Measurements from ENCODE around the gene MYO3B. TPM values are rescaled to one million over a fixed set of nuclear protein-coding genes. Genes with fewer than 3 reads are reported as not detected.

MYO3B gene
- total and polyA plus RNA-seq, 2 donors (not counting 1 experiment from before 2014, with no cell fraction given), result not detected

GRCh38 chr2:170359466-170359865 lies 181.5 kb downstream of the MYO3B start:
- no peak for TF ChIP-seq EZH2 (IDR thresholded peaks at IDR 0.05; ENCODE audit: borderline replicate concordance, insufficient read depth, low read depth, low read length, poor library complexity, severe bottlenecking)
- no peak for TF ChIP-seq CTCF (IDR thresholded peaks at IDR 0.05)
- Mint-ChIP-seq H3K27me3 (peaks cover 24% of the 10 kb centered on the region), H3K27ac (no peak overlapping the region), H3K9me3 (ENCODE audit: insufficient read depth) (no peaks in the 10 kb centered on the region), H3K4me1 (peaks cover 2% of the 10 kb centered on the region), H3K4me3 (no peak overlapping the region)
- Histone ChIP-seq H3K4me2 (replicated peaks; ENCODE audit: low read depth, low read length, poor library complexity, severe bottlenecking) (no peak overlapping the region), H4K20me1 (ENCODE audit: control insufficient read depth, insufficient read depth, low read length, poor library complexity, severe bottlenecking) (no peaks in the 10 kb centered on the region), H3K36me3 (replicated peaks in 1 of 2; ENCODE audit: control extremely low read depth in 1 of 2, control insufficient read depth in 1 of 2, extremely low read depth in 1 of 2, insufficient read depth in 2 of 2, low read length in 1 of 2) (no peaks in the 10 kb centered on the region), H3K9me3 (ENCODE audit: control extremely low read depth in 1 of 3, control insufficient read depth in 2 of 3, insufficient read depth in 1 of 3, low read length in 2 of 3) (no peaks in the 10 kb centered on the region), H3K27me3 (replicated peaks in 1 of 4; ENCODE audit: control extremely low read depth in 1 of 4, control insufficient read depth in 3 of 4, insufficient read depth in 4 of 4, low read length in 3 of 4) (peaks cover 0 to 21% (median 7%) of the 10 kb centered on the region in 4 experiments), H3K4me3 (ENCODE audit: control extremely low read depth in 1 of 5, extremely low read depth in 1 of 5, insufficient read depth in 1 of 5, low read depth in 2 of 5, low read length in 4 of 5) (no peak overlapping the region), H3K27ac (ENCODE audit: low read length in 2 of 2) (no peak overlapping the region), H3K79me2 (ENCODE audit: control insufficient read depth, insufficient read depth, low read length) (no peaks in the 10 kb centered on the region), H2AFZ (ENCODE audit: insufficient read depth, low read depth, low read length, poor library complexity, severe bottlenecking) (no peak overlapping the region), H3K4me1 (ENCODE audit: control insufficient read depth in 2 of 2, insufficient read depth in 2 of 2, low read length in 2 of 2) (no peaks in the 10 kb centered on the region), H3K9ac (ENCODE audit: low read length) (no peak overlapping the region)
- ATAC-seq (ENCODE audit: low read depth) (no peak), DNase-seq (no peak)
- ChIA-PET CTCF (interaction anchor here (3.3 kb wide), 1 partner anchor 455 kb away, joined by 37 read pairs; the partner anchor contains the start of gene GAD1), POLR2A (no interaction called here)
- intact Hi-C loops (cut with micrococcal nuclease), result no loop called here
- no CpG with 5 or more reads among the region's 3 CpGs for WGBS (ENCODE audit: insufficient coverage)

- ChIA-PET CTCF (interaction anchor here (0.8 to 3.3 kb wide), 5 partner anchors 9 to 454 kb away, joined by 3 to 37 read pairs (median 4); partner anchors contain the start of gene GAD1), POLR2A (no interaction called here)
- Histone ChIP-seq H3K4me3 (ENCODE audit: control extremely low read depth in 1 of 5, extremely low read depth in 1 of 5, insufficient read depth in 1 of 5, low read depth in 2 of 5, low read length in 4 of 5) (no peak overlapping the region), H3K79me2 (ENCODE audit: control insufficient read depth, insufficient read depth, low read length) (no peaks in the 10 kb centered on the region), H2AFZ (ENCODE audit: insufficient read depth, low read depth, low read length, poor library complexity, severe bottlenecking) (no peak overlapping the region), H3K27me3 (replicated peaks in 1 of 4; ENCODE audit: control extremely low read depth in 1 of 4, control insufficient read depth in 3 of 4, insufficient read depth in 4 of 4, low read length in 3 of 4) (peaks cover 0 to 22% (median 7%) of the 10 kb centered on the region in 4 experiments), H3K9me3 (ENCODE audit: control extremely low read depth in 1 of 3, control insufficient read depth in 2 of 3, insufficient read depth in 1 of 3, low read length in 2 of 3) (no peaks in the 10 kb centered on the region), H4K20me1 (ENCODE audit: control insufficient read depth, insufficient read depth, low read length, poor library complexity, severe bottlenecking) (no peaks in the 10 kb centered on the region), H3K9ac (ENCODE audit: low read length) (no peak overlapping the region), H3K4me1 (ENCODE audit: control insufficient read depth in 2 of 2, insufficient read depth in 2 of 2, low read length in 2 of 2) (no peaks in the 10 kb centered on the region), H3K36me3 (replicated peaks in 1 of 2; ENCODE audit: control extremely low read depth in 1 of 2, control insufficient read depth in 1 of 2, extremely low read depth in 1 of 2, insufficient read depth in 2 of 2, low read length in 1 of 2) (no peaks in the 10 kb centered on the region), H3K4me2 (replicated peaks; ENCODE audit: low read depth, low read length, poor library complexity, severe bottlenecking) (no peak overlapping the region), H3K27ac (ENCODE audit: low read length in 2 of 2) (no peak overlapping the region)
- WGBS (ENCODE audit: insufficient coverage), result 90% methylated on average over 2 of the region's 3 CpGs
- no peak overlapping the region for H3K4me3 Mint-ChIP-seq
- ATAC-seq (ENCODE audit: low read depth) (no peak), DNase-seq (no peak)
- H3K4me1 Mint-ChIP-seq, result peaks cover 2% of the 10 kb centered on the region
- TF ChIP-seq CTCF (IDR thresholded peaks at IDR 0.05), result no peak
- TF ChIP-seq EZH2 (IDR thresholded peaks at IDR 0.05; ENCODE audit: borderline replicate concordance, insufficient read depth, low read depth, low read length, poor library complexity, severe bottlenecking), result no peak
- intact Hi-C loops (cut with micrococcal nuclease), result loop anchor here (1.0 kb wide), 1 partner anchor 452 kb away; no protein-coding TSS in a partner anchor
- peaks cover 34% of the 10 kb centered on the region for H3K27me3 Mint-ChIP-seq
- H3K27ac Mint-ChIP-seq, result no peak overlapping the region
- H3K9me3 Mint-ChIP-seq (ENCODE audit: insufficient read depth), result no peaks in the 10 kb centered on the region
These were observed 182.7 kb downstream of the MYO3B start for GRCh38 chr2:170360546-170361089.

Measured in B cell (primary cell).